ENCODE data around the gene NBEAL2.

NBEAL2 gene, protein sequence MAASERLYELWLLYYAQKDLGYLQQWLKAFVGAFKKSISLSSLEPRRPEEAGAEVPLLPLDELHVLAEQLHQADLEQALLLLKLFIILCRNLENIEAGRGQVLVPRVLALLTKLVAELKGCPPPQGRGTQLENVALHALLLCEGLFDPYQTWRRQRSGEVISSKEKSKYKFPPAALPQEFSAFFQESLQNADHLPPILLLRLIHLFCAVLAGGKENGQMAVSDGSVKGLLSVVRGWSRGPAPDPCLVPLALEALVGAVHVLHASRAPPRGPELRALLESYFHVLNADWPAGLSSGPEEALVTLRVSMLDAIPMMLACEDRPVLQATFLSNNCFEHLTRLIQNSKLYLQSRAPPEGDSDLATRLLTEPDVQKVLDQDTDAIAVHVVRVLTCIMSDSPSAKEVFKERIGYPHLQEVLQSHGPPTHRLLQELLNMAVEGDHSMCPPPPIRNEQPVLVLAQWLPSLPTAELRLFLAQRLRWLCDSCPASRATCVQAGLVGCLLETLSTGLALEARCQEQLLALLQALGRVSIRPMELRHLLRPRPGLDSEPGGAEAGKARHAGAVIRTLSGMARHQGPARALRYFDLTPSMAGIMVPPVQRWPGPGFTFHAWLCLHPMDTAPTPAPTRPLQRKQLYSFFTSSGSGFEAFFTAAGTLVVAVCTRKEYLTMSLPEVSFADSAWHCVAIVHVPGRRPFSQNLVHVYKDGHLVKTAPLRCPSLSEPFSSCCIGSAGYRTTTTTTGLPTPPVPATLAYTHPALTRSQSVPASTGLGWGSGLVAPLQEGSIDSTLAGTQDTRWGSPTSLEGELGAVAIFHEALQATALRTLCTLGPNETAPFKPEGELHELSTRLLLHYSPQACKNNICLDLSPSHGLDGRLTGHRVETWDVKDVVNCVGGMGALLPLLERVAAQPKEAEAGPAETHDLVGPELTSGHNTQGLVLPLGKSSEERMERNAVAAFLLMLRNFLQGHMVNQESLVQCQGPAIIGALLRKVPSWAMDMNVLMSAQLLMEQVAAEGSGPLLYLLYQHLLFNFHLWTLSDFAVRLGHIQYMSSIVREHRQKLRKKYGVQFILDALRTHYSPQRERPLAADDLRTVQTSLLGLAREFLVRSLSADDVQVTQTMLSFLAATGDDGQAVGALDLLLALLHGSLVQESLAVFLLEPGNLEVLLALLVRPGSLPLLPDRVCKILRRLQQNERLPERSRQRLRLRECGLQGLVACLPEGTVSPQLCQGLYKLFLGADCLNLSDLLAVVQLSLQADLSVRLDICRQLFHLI (N-terminal part only)

DNA sequence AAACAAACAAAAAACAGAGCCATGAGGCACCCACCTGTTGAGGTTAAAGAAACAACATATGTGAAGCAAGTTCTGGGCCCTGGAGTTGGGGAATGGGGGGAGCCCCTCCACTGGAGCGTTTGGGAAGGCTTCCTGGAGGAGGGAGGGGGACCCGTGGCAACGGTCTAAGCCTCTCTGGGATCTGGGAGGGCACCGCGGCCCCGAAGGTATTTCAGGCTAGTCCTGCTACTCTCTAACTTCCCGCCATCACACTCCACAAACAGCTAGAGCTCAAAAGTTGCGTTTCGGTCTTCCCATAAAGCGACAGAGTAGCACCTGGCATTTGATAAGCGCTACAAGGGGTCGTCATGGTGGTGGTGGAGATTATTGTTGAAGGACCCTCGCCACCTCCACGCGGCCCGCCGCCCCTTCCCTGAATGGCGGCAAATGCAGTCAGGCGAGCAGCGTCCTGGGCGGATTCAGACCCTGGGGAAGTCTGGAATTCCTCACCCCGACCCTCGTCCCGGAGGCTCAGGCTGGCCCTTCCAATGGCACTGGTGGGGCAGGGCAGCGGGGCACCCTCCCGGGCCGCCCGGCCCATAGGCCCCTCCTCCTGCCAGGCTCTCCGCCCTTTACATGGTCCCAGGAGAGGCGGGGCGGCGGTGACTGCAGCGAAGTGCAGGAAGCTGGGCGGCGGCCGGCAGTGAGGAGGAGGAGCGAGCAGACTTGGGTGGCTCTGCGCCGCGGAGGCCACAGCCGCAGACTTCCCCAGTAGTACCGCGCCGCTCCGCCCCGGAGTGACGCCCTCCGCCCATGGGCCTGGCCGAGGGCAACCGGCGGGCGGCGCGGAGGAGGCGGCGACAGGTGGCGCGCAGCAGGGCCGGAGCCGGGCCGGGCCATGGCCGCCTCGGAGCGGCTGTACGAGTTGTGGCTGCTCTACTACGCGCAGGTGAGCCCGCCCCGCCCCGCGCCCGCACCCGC lies at the start of gene NBEAL2:
TSS of gene NBEAL2 (plus strand) at position 682 of the 960 bp plus-strand sequence. CDS start at position 878, 196 bp downstream.
- peak within 1 kb of the TSS; percentile 63 for H3K4me3 ChIP-seq (ENCODE audit: control insufficient read depth, low read depth, low read length)
- TF ChIP-seq CTCF (conservative IDR thresholded peaks at IDR 0.05; ENCODE audit: control insufficient read depth, insufficient read depth, low read depth, low read length): no peak
- DNase-seq (ENCODE audit: low read depth): peak; percentile 80

DNA sequence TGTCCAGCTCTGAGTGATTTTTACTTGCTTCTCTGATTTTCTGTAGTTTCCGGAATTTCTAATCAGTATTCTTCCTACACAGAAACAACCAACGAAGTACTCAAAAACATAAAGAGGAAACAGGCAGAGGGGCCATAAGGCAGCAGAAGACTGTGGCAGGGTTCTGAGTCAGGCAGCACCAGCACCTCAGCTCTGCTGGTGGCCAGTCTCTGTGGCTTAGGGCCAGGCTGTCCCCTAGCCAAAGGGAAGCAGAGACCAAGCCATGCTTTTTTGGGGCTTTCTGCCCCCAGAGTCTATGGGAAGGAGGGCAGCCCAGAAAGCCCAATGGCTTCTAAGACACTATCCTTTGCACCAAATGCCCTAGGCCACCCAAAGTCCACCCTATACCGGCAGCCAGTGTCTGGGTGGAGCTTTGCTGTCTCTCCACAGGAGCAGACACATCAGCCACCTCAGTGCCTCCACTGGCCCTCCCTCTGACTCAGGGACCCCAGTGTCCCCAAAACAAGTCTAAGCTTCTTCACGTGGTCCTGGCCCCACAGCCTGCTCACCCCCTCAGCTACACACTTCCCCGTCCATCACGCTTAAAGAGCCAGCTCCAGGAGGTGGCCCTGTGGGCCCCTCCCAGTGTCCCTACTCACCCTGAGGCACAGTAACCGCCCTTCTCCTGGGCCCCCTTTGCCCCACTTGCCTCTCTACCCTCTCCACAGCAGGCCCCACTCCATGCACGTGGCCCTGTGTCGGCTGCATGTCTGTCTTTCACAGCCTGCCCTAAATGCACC lies 49.1 kb upstream of the NBEAL2 start:
- H3K4me3 ChIP-seq (ENCODE audit: control insufficient read depth, low read depth, low read length): no peak overlapping the region
- TF ChIP-seq CTCF (conservative IDR thresholded peaks at IDR 0.05; ENCODE audit: control insufficient read depth, insufficient read depth, low read depth, low read length): no peak
- no peak for DNase-seq (ENCODE audit: low read depth)

GRCh38 chr3:46930945-46931403 lies 48.5 kb upstream of the NBEAL2 start:
- no peak for TF ChIP-seq CTCF (conservative IDR thresholded peaks at IDR 0.05; ENCODE audit: control insufficient read depth, insufficient read depth, low read depth, low read length)
- no peak for DNase-seq (ENCODE audit: low read depth)
- no peak overlapping the region for H3K4me3 ChIP-seq (ENCODE audit: control insufficient read depth, low read depth, low read length)

DNA sequence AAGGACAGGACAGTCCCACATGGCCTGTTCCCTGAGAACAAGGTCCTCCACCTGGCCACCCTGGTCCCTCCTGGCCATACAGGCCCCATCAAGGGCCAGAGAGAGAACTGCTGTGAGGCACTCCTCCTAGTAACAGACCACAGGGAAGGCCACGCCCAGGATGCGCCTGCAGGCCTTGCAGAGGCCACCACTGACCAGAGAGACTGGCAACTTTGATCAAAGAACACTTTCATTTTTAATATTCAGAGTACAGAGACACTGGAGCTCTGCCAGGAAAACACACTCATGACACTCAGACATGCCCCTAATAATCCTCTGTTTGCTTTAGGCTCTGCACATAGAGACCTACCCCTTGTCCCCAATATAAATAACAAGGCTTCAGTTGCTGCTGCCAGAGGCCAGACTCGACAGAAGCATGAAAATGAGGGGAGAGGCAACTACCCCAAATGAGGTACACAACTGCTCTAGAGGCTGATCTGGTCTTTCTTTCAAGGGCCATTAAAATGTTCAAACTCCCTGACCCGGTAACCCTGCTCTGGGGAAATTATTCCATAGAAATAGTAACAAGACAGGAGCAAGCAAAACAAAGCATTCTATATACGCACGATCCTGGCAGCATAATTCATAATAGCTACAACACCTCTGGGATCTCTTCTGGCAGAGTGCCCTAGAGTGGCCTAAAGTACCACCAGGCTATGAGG lies 47.7 kb upstream of the NBEAL2 start:
- peak; percentile 40 for DNase-seq (ENCODE audit: low read depth)
- TF ChIP-seq CTCF (conservative IDR thresholded peaks at IDR 0.05; ENCODE audit: control insufficient read depth, insufficient read depth, low read depth, low read length): no peak
- no peak overlapping the region for H3K4me3 ChIP-seq (ENCODE audit: control insufficient read depth, low read depth, low read length)

DNA sequence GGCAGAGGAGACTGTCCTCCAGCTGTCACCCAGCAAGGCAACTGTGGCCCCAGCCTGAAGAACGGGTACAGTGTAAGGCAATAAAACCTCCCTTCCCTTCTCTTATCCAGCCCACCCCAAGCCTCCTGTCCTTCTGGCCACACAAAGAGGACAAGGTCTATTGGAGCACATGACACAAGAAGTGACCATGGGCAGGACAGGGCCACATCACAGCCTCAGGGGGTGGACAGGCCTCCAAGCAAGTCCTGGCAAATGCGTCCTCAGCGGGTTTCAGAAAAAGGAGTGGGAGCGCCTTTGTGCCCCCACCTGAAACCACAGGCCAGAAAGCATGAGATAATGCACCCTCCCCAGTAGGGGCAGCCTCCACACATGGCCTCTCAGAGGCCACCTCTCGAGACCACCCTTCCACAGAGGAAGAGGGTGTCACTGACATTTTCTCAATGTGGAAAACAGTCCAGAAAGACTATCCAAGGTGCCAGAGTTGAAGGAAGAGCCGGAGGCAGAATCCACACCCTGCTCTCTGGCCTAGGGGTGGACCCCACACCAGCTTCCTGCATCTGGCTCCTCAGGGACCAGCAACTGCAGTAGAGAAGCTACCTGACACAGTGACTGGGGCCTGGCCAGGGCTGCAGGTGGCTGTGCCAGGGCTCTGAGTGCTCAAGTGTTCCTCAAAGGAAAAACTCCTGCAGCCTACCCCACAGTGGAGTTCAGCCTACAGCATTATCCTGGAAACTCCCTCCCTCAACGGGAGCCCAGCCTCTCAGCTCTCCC lies 46.8 kb upstream of the NBEAL2 start:
- DNase-seq (ENCODE audit: low read depth): no peak
- no peak overlapping the region for H3K4me3 ChIP-seq (ENCODE audit: control insufficient read depth, low read depth, low read length)
- no peak for TF ChIP-seq CTCF (conservative IDR thresholded peaks at IDR 0.05; ENCODE audit: control insufficient read depth, insufficient read depth, low read depth, low read length)
